H1 (cell line): ENCODE data around the gene LTN1. TPM values are rescaled to one million over a fixed set of nuclear protein-coding genes. Genes with fewer than 3 reads are reported as not detected.

ENCODE experiments used
- CTCF ChIA-PET: fragments of 300-600 bp; sonication (Branson Sonifier 250); formaldehyde crosslinking; loops from one replicate; lab custom pipeline; 2021; ENCODE audit not compliant: partially characterized antibody; lab: Charles Lee
- POLR2A ChIA-PET: fragments of 300-600 bp; sonication (Branson Sonifier 250); formaldehyde crosslinking; loops from one replicate; lab custom pipeline; 2021; ENCODE audit warnings: inconsistent platforms; ENCODE audit not compliant: partially characterized antibody; lab: Charles Lee
- DNase-seq, 2 experiments: peaks; one replicate each; pipeline versions ENCODE4 v3.0.0 to v3.0.0-alpha.2; 2010 to 2022; ENCODE audit warnings: low spot score in 2 of 2, low read depth in 1 of 2, mixed read lengths in 1 of 2
- FAIRE-seq: peaks from 2 replicates; lab custom pipeline; 2011; peaks lifted over from hg19 to GRCh38; lab: Jason Lieb, UNC
- H2AFZ ChIP-seq: 2 replicates; pipeline ENCODE4 v1.8.1; 2012; ENCODE audit warnings: low read length, inconsistent platforms
- H2AK5ac ChIP-seq: 2 replicates; pipeline ENCODE4 v1.6.1; 2013; ENCODE audit warnings: low read depth, low read length
- H2BK120ac ChIP-seq: replicated peaks from 2 replicates; pipeline ENCODE3; 2013; ENCODE audit warnings: low read depth, low read length, inconsistent platforms
- H2BK12ac ChIP-seq: 2 replicates; pipeline ENCODE4 v1.6.1; 2013; ENCODE audit warnings: low read depth, low read length
- H2BK15ac ChIP-seq: 2 replicates; pipeline ENCODE4 v1.6.1; 2013; ENCODE audit warnings: low read length
- H2BK20ac ChIP-seq: 2 replicates; pipeline ENCODE4 v1.6.1; 2013; ENCODE audit warnings: low read length
- H2BK5ac ChIP-seq: 2 replicates; pipeline ENCODE4 v1.6.1; 2013; ENCODE audit warnings: low read depth, low read length
- H3K14ac ChIP-seq: 2 replicates; pipeline ENCODE4 v1.6.1; 2013; ENCODE audit warnings: inconsistent platforms; ENCODE audit not compliant: insufficient read length
- H3K18ac ChIP-seq: 2 replicates; pipeline ENCODE4 v1.6.1; 2013; ENCODE audit warnings: low read length; ENCODE audit errors: extremely low read depth
- H3K23ac ChIP-seq: 2 replicates; pipeline ENCODE4 v1.6.1; 2013; ENCODE audit warnings: inconsistent platforms; ENCODE audit not compliant: insufficient read length
- H3K23me2 ChIP-seq: 2 replicates; pipeline ENCODE4 v1.6.1; 2013; ENCODE audit warnings: low read depth, low read length
- H3K27ac ChIP-seq: 2 replicates; pipeline ENCODE4 v1.6.1; 2011; ENCODE audit warnings: low read depth, low read length, inconsistent platforms
- H3K27me3 ChIP-seq, 4 experiments: replicated peaks in 1 of 4; 1 replicate in 1 of 4; 2 replicates in 3 of 4; pipeline versions ENCODE4 v1.6.1 to v1.8.1; 2011 to 2013; ENCODE audit warnings: low read length in 3 of 4, mild to moderate bottlenecking in 3 of 4, inconsistent platforms in 2 of 4, mixed read lengths in 2 of 4, moderate library complexity in 1 of 4; ENCODE audit not compliant: control insufficient read depth in 3 of 4, insufficient read depth in 3 of 4; ENCODE audit errors: extremely low read depth in 1 of 4
- H3K36me3 ChIP-seq, 4 experiments: 2 replicates each; pipeline versions ENCODE4 v1.6.1 to v1.8.1; 2011 to 2013; ENCODE audit warnings: mild to moderate bottlenecking in 4 of 4, low read length in 3 of 4, moderate library complexity in 2 of 4, control low read depth in 1 of 4, inconsistent platforms in 1 of 4; ENCODE audit not compliant: insufficient read depth in 4 of 4, control insufficient read depth in 2 of 4
- H3K4ac ChIP-seq: replicated peaks from 2 replicates; pipeline ENCODE3; 2013; ENCODE audit warnings: low read length, low read depth, mixed read lengths, inconsistent platforms; ENCODE audit not compliant: insufficient read length
- H3K4me1 ChIP-seq, 4 experiments: replicated peaks in 1 of 4; 1 replicate in 1 of 4; 2 replicates in 3 of 4; pipeline versions ENCODE4 v1.6.1 to v1.8.1; 2011 to 2013; ENCODE audit warnings: low read length in 3 of 4, inconsistent platforms in 2 of 4, mixed read lengths in 1 of 4; ENCODE audit not compliant: insufficient read depth in 4 of 4, control insufficient read depth in 3 of 4
- H3K4me2 ChIP-seq, 2 experiments: 2 replicates each; pipeline versions ENCODE4 v1.6.1 to v1.8.1; 2011 to 2013; ENCODE audit warnings: low read depth in 2 of 2, low read length in 2 of 2, control low read depth in 1 of 2, inconsistent platforms in 1 of 2, mild to moderate bottlenecking in 1 of 2; ENCODE audit not compliant: insufficient read depth in 1 of 2
- H3K4me3 ChIP-seq, 4 experiments: fragments of 200-600, 300-600 bp in 1 of 4; sonication (generic), shearing (Covaris generic), sonication (Bioruptor Twin) in 1 of 4; 2 replicates each; pipeline versions ENCODE4 v1.5.1 to v1.8.1; 2011 to 2016; ENCODE audit warnings: low read length in 4 of 4, low read depth in 3 of 4, control low read depth in 2 of 4, inconsistent platforms in 2 of 4, mild to moderate bottlenecking in 2 of 4, mixed read lengths in 1 of 4, moderate library complexity in 1 of 4; ENCODE audit not compliant: insufficient read depth in 2 of 4; ENCODE audit errors: extremely low read depth in 1 of 4
- H3K56ac ChIP-seq: replicated peaks from 2 replicates; pipeline ENCODE3; 2013; ENCODE audit warnings: low read depth, mild to moderate bottlenecking, mixed read lengths, low read length, inconsistent platforms; ENCODE audit not compliant: insufficient read length
- H3K79me1 ChIP-seq: 2 replicates; pipeline ENCODE4 v1.6.1; 2013; ENCODE audit warnings: low read depth, low read length, control low read depth
- H3K79me2 ChIP-seq, 2 experiments: 2 replicates each; pipeline versions ENCODE4 v1.6.1 to v1.8.1; 2012 to 2013; ENCODE audit warnings: low read length in 2 of 2, mild to moderate bottlenecking in 2 of 2, inconsistent platforms in 1 of 2; ENCODE audit not compliant: insufficient read depth in 2 of 2, control insufficient read depth in 1 of 2
- H3K9ac ChIP-seq, 4 experiments: replicated peaks in 1 of 4; 1 replicate in 1 of 4; 2 replicates in 3 of 4; pipeline versions ENCODE4 v1.6.1 to v1.8.1; 2011 to 2013; ENCODE audit warnings: low read depth in 3 of 4, low read length in 3 of 4, control low read depth in 2 of 4, mild to moderate bottlenecking in 2 of 4, moderate library complexity in 2 of 4, inconsistent platforms in 1 of 4; ENCODE audit errors: extremely low read depth in 1 of 4
- H3K9me3 ChIP-seq, 2 experiments: 2 replicates each; pipeline versions ENCODE4 v1.6.1 to v1.8.1; 2012 to 2013; ENCODE audit warnings: mild to moderate bottlenecking in 2 of 2, moderate library complexity in 2 of 2, control low read depth in 1 of 2, inconsistent platforms in 1 of 2, low read depth in 1 of 2, low read length in 1 of 2, mixed read lengths in 1 of 2; ENCODE audit not compliant: insufficient read depth in 2 of 2
- H4K20me1 ChIP-seq, 2 experiments: replicated peaks in 1 of 2; 2 replicates each; pipeline versions ENCODE3 to v1.8.1; 2011 to 2013; ENCODE audit warnings: inconsistent platforms in 2 of 2, low read length in 2 of 2, mild to moderate bottlenecking in 1 of 2; ENCODE audit not compliant: insufficient read depth in 2 of 2, control insufficient read depth in 1 of 2
- H4K5ac ChIP-seq: 2 replicates; pipeline ENCODE4 v1.6.1; 2013; ENCODE audit warnings: low read length, low read depth, mixed read lengths, inconsistent platforms; ENCODE audit not compliant: insufficient read length
- H4K8ac ChIP-seq: 2 replicates; pipeline ENCODE4 v1.8.0; 2013; ENCODE audit warnings: mild to moderate bottlenecking, moderate library complexity, low read length, inconsistent platforms; ENCODE audit not compliant: insufficient read depth; ENCODE audit errors: extremely low read depth
- H4K91ac ChIP-seq: replicated peaks from 2 replicates; pipeline ENCODE3; 2013; ENCODE audit warnings: low read length, mixed read lengths, inconsistent platforms; ENCODE audit not compliant: insufficient read length
- ASH2L ChIP-seq: fragments of 200-600, 300-600 bp; sonication (generic); IDR thresholded peaks from one replicate; pipeline ENCODE4 v1.7.1; 2017; ENCODE audit warnings: low read length
- CTCF ChIP-seq, 3 experiments: IDR thresholded peaks; 1 replicate in 2 of 3; 2 replicates in 1 of 3; pipeline versions ENCODE4 v1.5.1 to v1.6.1; 2011; ENCODE audit warnings: low read length in 3 of 3, mild to moderate bottlenecking in 3 of 3, inconsistent platforms in 2 of 3, low read depth in 1 of 3, moderate library complexity in 1 of 3; ENCODE audit not compliant: insufficient read depth in 1 of 3; ENCODE audit errors: control extremely low read depth in 1 of 3
- GABPA ChIP-seq: IDR thresholded peaks from 2 replicates; pipeline ENCODE4 v1.6.1; 2011; ENCODE audit warnings: mild to moderate bottlenecking, low read length, moderate library complexity, borderline replicate concordance; ENCODE audit not compliant: insufficient read depth
- JUN ChIP-seq: IDR thresholded peaks from 2 replicates; pipeline ENCODE4 v1.6.1; 2011; ENCODE audit warnings: low read depth, mild to moderate bottlenecking, improper control_type of control experiment, low read length
- MAX ChIP-seq: IDR thresholded peaks from 2 replicates; pipeline ENCODE4 v1.6.1; 2012; ENCODE audit warnings: inconsistent platforms
- NANOG ChIP-seq: IDR thresholded peaks from 2 replicates; pipeline ENCODE4 v1.6.1; 2011; ENCODE audit warnings: low read length, low read depth, mild to moderate bottlenecking, inconsistent platforms; ENCODE audit not compliant: insufficient read depth, poor library complexity, severe bottlenecking
- SAP30 ChIP-seq: fragments of 300-600 bp; sonication (generic); IDR thresholded peaks from 2 replicates; pipeline ENCODE4 v1.7.1; 2012; ENCODE audit warnings: low read length, moderate library complexity, mild to moderate bottlenecking, inconsistent platforms; ENCODE audit not compliant: insufficient read depth, insufficient replicate concordance
- SIN3A ChIP-seq, 2 experiments: IDR thresholded peaks in 1 of 2; conservative IDR thresholded peaks in 1 of 2; 2 replicates each; pipeline ENCODE4 v1.6.1; 2011 to 2012; ENCODE audit warnings: low read length in 2 of 2, improper control_type of control experiment in 1 of 2, low read depth in 1 of 2, mild to moderate bottlenecking in 1 of 2
- WGBS, 2 experiments: shearing (Covaris generic) in 1 of 2; methylation state at CpG; one replicate each; pipeline versions ENCODE4 v1.1.6 to v1.1.7; 2013 to 2015; ENCODE audit warnings: low lambda C conversion rate in 2 of 2, mixed read lengths in 2 of 2, inconsistent platforms in 1 of 2, low coverage in 1 of 2, missing lambda C conversion rate in 1 of 2; ENCODE audit not compliant: insufficient replicate concordance in 2 of 2, insufficient coverage in 1 of 2, insufficient read length in 1 of 2; ENCODE audit errors: extremely low coverage in 1 of 2, missing lambda C conversion rate in 1 of 2; 5-methylcytosine and 5-hydroxymethylcytosine counted together
- polyA plus RNA-seq, 7 experiments: library from polyadenylated mRNA; depleted of rRNA in 3 of 7; stranded (reverse) in 5 of 7; unstranded in 2 of 7; fragments of >200 nt in 5 of 7; fragments of 200-250 nt in 2 of 7; gene quantifications; 1 replicate in 5 of 7; 2 replicates in 1 of 7; 4 replicates in 1 of 7; pipeline versions ENCODE4 v1.2.1 to v1.2.3, GENCODE V29; 2011 to 2013; ENCODE audit warnings: missing spikeins in 2 of 7, mixed read lengths in 2 of 7
- total RNA-seq: library from RNA; stranded (reverse); fragmentation: NEBNext Ultra II Directional; extraction: Animal tissue kit (Norgen Biotek cat#: 25700); gene quantifications from 2 replicates; pipeline ENCODE4 v1.2.1, GENCODE V29; 2021

LTN1 gene
- total and polyA plus RNA-seq, 2 of the 8 experiments (the other 6 are each of a cell fraction or from before 2014, with no cell fraction given), result 3.2 to 23.5 TPM

- Histone ChIP-seq H4K5ac (no peak overlapping the region), H3K27me3 (no peaks in the 10 kb centered on the region; a peak in 1 of 7 replicates), H3K27ac (no peak overlapping the region), H3K14ac (no peak overlapping the region), H3K9me3 (no peaks in the 10 kb centered on the region), H3K4me2 (no peak overlapping the region), H3K56ac (no peak overlapping the region), H3K23me2 (no peaks in the 10 kb centered on the region), H2BK20ac (no peak overlapping the region), H4K91ac (no peak overlapping the region), H3K4me1 (no peaks in the 10 kb centered on the region), H3K4ac (no peak overlapping the region), H3K36me3 (no peaks in the 10 kb centered on the region), H3K79me2 (no peaks in the 10 kb centered on the region), H2BK12ac (no peak overlapping the region), H2AK5ac (no peak overlapping the region), H2BK120ac (no peak overlapping the region), H3K23ac (no peak overlapping the region), H3K4me3 (no peak overlapping the region), H2AFZ (no peak overlapping the region), H3K18ac (no peak overlapping the region), H3K79me1 (no peaks in the 10 kb centered on the region), H3K9ac (no peak overlapping the region), H4K8ac (no peak overlapping the region), H2BK5ac (no peak overlapping the region), H2BK15ac (no peak overlapping the region), H4K20me1 (no peaks in the 10 kb centered on the region)
- 78% methylated on average over 6 of the region's 6 CpGs; no CpG with 5 or more reads in 1 of the 2 experiments for WGBS, 2 experiments
- no peak for FAIRE-seq
- ChIA-PET CTCF (interaction anchor here (0.6 to 1.5 kb wide), 4 partner anchors 8 to 469 kb away, joined by 3 to 7 read pairs (median 3); a partner anchor contains a TSS), POLR2A (no interaction called here)
- DNase-seq, result no peak
- no peak for TF ChIP-seq SIN3A (conservative IDR thresholded peaks at IDR 0.05 in 1 of 2, IDR thresholded peaks at IDR 0.05 in 1 of 2; ENCODE audit: low read depth in 1 of 2, low read length in 2 of 2)
- no peak for TF ChIP-seq MAX
- TF ChIP-seq NANOG, result no peak
- no peak for TF ChIP-seq SAP30
- TF ChIP-seq ASH2L, result no peak
- TF ChIP-seq CTCF (IDR thresholded peaks at IDR 0.05; ENCODE audit: control extremely low read depth in 1 of 3, insufficient read depth in 1 of 3, low read depth in 1 of 3, low read length in 3 of 3), result no peak
- TF ChIP-seq GABPA, result no peak
- TF ChIP-seq JUN, result no peak
Measured at GRCh38 chr21:28892199-28893111, 100.2 kb downstream of the LTN1 start.
